Naive thymus-derived CD4-positive, alpha-beta T cell (primary cell): Measurements from ENCODE around the gene AMOTL1. TPM values are rescaled to one million over a fixed set of nuclear protein-coding genes. Genes with fewer than 3 reads are reported as not detected.

Source experiments
- ATAC-seq: fragments of 150-1000 bp; cut with Tn5 transposase; 2 replicates; pipeline ENCODE4 v1.10.0; 2021; ENCODE audit warnings: mild to moderate bottlenecking, moderate library complexity
- CTCF ChIA-PET: fragments of 350-600 bp; sonication (Branson Sonifier 250); formaldehyde crosslinking; loops from one replicate; lab custom pipeline; 2021; ENCODE audit warnings: antibody characterized with exemption; lab: Charles Lee
- POLR2A ChIA-PET: fragments of 350-600 bp; sonication (Branson Sonifier 250); formaldehyde crosslinking; loops from one replicate; lab custom pipeline; 2021; ENCODE audit warnings: antibody characterized with exemption, inconsistent platforms; lab: Charles Lee
- DNase-seq, 9 donors: peaks; one replicate each; pipeline versions ENCODE4 v3.0.0 to v3.0.0-alpha.2; 2020 to 2022; ENCODE audit warnings: mixed read lengths in 1 of 9
- H3K27ac ChIP-seq: one replicate; pipeline ENCODE4 v1.7.0; 2013; ENCODE audit warnings: mild to moderate bottlenecking, low read depth, low read length, moderate library complexity
- H3K27me3 ChIP-seq, 2 donors: one replicate each; pipeline ENCODE4 v1.7.0; 2013; ENCODE audit warnings: low read length in 2 of 2, mild to moderate bottlenecking in 2 of 2, moderate library complexity in 2 of 2; ENCODE audit not compliant: control insufficient read depth in 2 of 2, insufficient read depth in 2 of 2
- H3K36me3 ChIP-seq, 3 experiments: 1 replicate in 2 of 3; 2 replicates in 1 of 3; pipeline ENCODE4 v1.7.0; 2013; ENCODE audit warnings: low read length in 3 of 3, mild to moderate bottlenecking in 3 of 3, moderate library complexity in 1 of 3; ENCODE audit not compliant: insufficient read depth in 3 of 3, control insufficient read depth in 2 of 3
- H3K4me1 ChIP-seq, 2 donors: one replicate each; pipeline ENCODE4 v1.7.0; 2013; ENCODE audit warnings: low read length in 2 of 2, mild to moderate bottlenecking in 2 of 2, moderate library complexity in 1 of 2; ENCODE audit not compliant: control insufficient read depth in 2 of 2, insufficient read depth in 2 of 2
- H3K4me3 ChIP-seq: 2 replicates; pipeline ENCODE4 v1.7.0; 2013; ENCODE audit warnings: mild to moderate bottlenecking, low read length
- H3K9me3 ChIP-seq, 3 experiments: 1 replicate in 2 of 3; 2 replicates in 1 of 3; pipeline ENCODE4 v1.7.0; 2013; ENCODE audit warnings: low read length in 3 of 3; ENCODE audit not compliant: control insufficient read depth in 2 of 3
- H3K27ac Mint-ChIP-seq, 9 donors: one replicate each; pipeline ENCODE4 v1.8.0; 2020 to 2022; ENCODE audit warnings: mixed read lengths in 9 of 9, mild to moderate bottlenecking in 8 of 9, moderate library complexity in 5 of 9, inconsistent platforms in 2 of 9
- H3K27me3 Mint-ChIP-seq, 5 donors: one replicate each; pipeline ENCODE4 v1.8.0; 2021 to 2022; ENCODE audit warnings: mixed read lengths in 5 of 5, mild to moderate bottlenecking in 1 of 5
- H3K36me3 Mint-ChIP-seq, 5 donors: one replicate each; pipeline ENCODE4 v1.8.0; 2020 to 2022; ENCODE audit warnings: mixed read lengths in 5 of 5, mild to moderate bottlenecking in 3 of 5, inconsistent platforms in 1 of 5
- H3K4me1 Mint-ChIP-seq, 7 donors: one replicate each; pipeline ENCODE4 v1.8.0; 2020 to 2022; ENCODE audit warnings: mixed read lengths in 7 of 7, mild to moderate bottlenecking in 3 of 7, inconsistent platforms in 1 of 7
- H3K4me3 Mint-ChIP-seq, 10 donors: one replicate each; pipeline ENCODE4 v1.8.0; 2020 to 2022; ENCODE audit warnings: mild to moderate bottlenecking in 10 of 10, mixed read lengths in 10 of 10, moderate library complexity in 6 of 10, inconsistent platforms in 2 of 10
- H3K9me3 Mint-ChIP-seq, 11 donors: one replicate each; pipeline ENCODE4 v1.8.0; 2020 to 2022; ENCODE audit warnings: mixed read lengths in 11 of 11, mild to moderate bottlenecking in 4 of 11, inconsistent platforms in 1 of 11, moderate library complexity in 1 of 11
- intact Hi-C, 2 donors: fragments of 100-400 bp; cut with micrococcal nuclease; formaldehyde crosslinking; loops; one replicate each; pipeline ENCODE4 v1.15.1; 2023
- polyA plus RNA-seq, 2 donors: library from polyadenylated mRNA; unstranded; fragments of 300-500 nt; fragmentation: Illumina TruSeq; gene quantifications; one replicate each; pipeline ENCODE4 v1.2.3, GENCODE V29; 2021
- total RNA-seq, 6 experiments: library from RNA in 5 of 6; stranded (reverse) in 5 of 6; gene quantifications; 1 replicate in 5 of 6; 2 replicates in 1 of 6; pipeline ENCODE4 v1.2.3 and lab custom pipeline; 2021 to 2026

The AMOTL1 gene
- total and polyA plus RNA-seq, 7 experiments from 2014 or later = 0.05 to 6.3 (median 0.27) TPM; not detected in 2

GRCh38 chr11:94801866-94802460 lies 33.8 kb downstream of the AMOTL1 start:
- Histone ChIP-seq H3K27me3 (no peaks in the 10 kb centered on the region), H3K36me3 (no peaks in the 10 kb centered on the region), H3K4me3 (no peak overlapping the region), H3K4me1 (no peaks in the 10 kb centered on the region), H3K9me3 (no peaks in the 10 kb centered on the region), H3K27ac (no peak overlapping the region)
- intact Hi-C loops = no loop called here
- H3K4me1 Mint-ChIP-seq = no peaks in the 10 kb centered on the region
- H3K36me3 Mint-ChIP-seq = peaks cover 0 to 1% (median 0%) of the 10 kb centered on the region in 5 donors
- ChIA-PET POLR2A (no interaction called here), CTCF (no interaction called here)
- no peak overlapping the region for H3K27ac Mint-ChIP-seq
- DNase-seq (no peak), ATAC-seq (no peak)
- no peaks in the 10 kb centered on the region for H3K9me3 Mint-ChIP-seq
- H3K4me3 Mint-ChIP-seq = no peak overlapping the region
- peaks cover 0 to 6% (median 0%) of the 10 kb centered on the region in 5 donors for H3K27me3 Mint-ChIP-seq

- H3K27me3 ChIP-seq = no peaks in the 10 kb centered on the region
- ATAC-seq (no peak), DNase-seq (no peak)
- no peaks in the 10 kb centered on the region for H3K36me3 ChIP-seq
- POLR2A ChIA-PET = no interaction called here
- H3K27me3 Mint-ChIP-seq = peaks cover 0 to 6% (median 0%) of the 10 kb centered on the region in 5 donors
- H3K9me3 Mint-ChIP-seq = no peaks in the 10 kb centered on the region
- CTCF ChIA-PET = no interaction called here
- no peak overlapping the region for H3K27ac ChIP-seq
- H3K27ac Mint-ChIP-seq = no peak overlapping the region
- no peak overlapping the region for H3K4me3 Mint-ChIP-seq
- peaks cover 0 to 1% (median 0%) of the 10 kb centered on the region in 5 donors for H3K36me3 Mint-ChIP-seq
- no peaks in the 10 kb centered on the region for H3K9me3 ChIP-seq
- H3K4me1 ChIP-seq = no peaks in the 10 kb centered on the region
- H3K4me3 ChIP-seq = no peak overlapping the region
- intact Hi-C loops = no loop called here
- no peaks in the 10 kb centered on the region for H3K4me1 Mint-ChIP-seq
Measured at GRCh38 chr11:94802501-94802900, 34.3 kb downstream of the AMOTL1 start.

DNA sequence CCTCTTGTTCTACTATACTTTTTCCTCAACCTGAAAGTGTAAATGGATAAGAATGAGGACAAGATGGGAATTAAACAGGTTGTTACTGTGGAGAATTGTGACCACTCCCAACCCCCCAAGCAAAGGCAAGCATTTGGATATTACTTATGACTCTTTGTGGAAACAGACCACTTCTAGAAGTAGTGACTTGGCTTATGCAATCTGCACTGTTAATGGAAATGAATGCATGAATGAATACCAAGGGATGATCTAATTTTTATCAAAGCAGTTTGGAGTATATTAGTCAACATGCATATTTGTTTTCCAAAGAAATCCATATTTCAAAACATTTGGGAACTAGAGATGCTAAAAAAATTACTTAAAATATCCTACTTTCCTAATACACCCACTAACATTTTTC lies 35.3 kb downstream of the AMOTL1 start:
- H3K27ac Mint-ChIP-seq = no peak overlapping the region
- ChIA-PET POLR2A (no interaction called here), CTCF (no interaction called here)

DNA sequence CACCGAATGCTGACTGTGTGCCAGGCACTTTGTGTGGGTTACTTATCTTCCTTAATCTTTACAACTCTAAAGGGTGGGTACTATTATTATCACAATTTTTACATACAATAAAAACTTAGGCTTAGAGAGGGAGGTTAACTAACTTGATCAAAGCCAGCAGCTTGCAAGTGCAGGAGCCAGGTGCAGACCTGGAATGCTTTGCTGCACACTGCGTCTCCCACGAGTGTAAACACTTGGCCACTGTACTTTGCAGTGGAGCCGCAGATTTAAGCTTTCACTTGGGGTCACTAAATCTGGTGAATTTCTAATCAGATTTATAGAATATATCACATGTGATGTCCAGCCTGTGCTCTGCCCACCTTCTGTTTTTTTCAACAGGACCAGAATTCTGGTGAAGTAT lies 36.7 kb downstream of the AMOTL1 start:
- Histone ChIP-seq H3K36me3 (no peaks in the 10 kb centered on the region), H3K4me3 (no peak overlapping the region), H3K9me3 (no peaks in the 10 kb centered on the region), H3K27me3 (no peaks in the 10 kb centered on the region), H3K4me1 (no peaks in the 10 kb centered on the region), H3K27ac (no peak overlapping the region)
- H3K27ac Mint-ChIP-seq = peak overlapping the region in 1 of 9 donors; percentile 55
- DNase-seq (no peak), ATAC-seq (no peak)
- H3K4me1 Mint-ChIP-seq = no peaks in the 10 kb centered on the region
- H3K36me3 Mint-ChIP-seq = peaks cover 0 to 1% (median 0%) of the 10 kb centered on the region in 5 donors
- no peaks in the 10 kb centered on the region for H3K9me3 Mint-ChIP-seq
- no peak overlapping the region for H3K4me3 Mint-ChIP-seq
- ChIA-PET CTCF (no interaction called here), POLR2A (no interaction called here)
- peaks cover 0 to 8% (median 0%) of the 10 kb centered on the region in 5 donors for H3K27me3 Mint-ChIP-seq
- intact Hi-C loops = no loop called here

More for the DNA sequence above, 35.3 kb downstream of the AMOTL1 start:
- no peaks in the 10 kb centered on the region for H3K4me1 Mint-ChIP-seq
- DNase-seq (no peak), ATAC-seq (no peak)
- Histone ChIP-seq H3K4me3 (no peak overlapping the region), H3K9me3 (no peaks in the 10 kb centered on the region), H3K36me3 (no peaks in the 10 kb centered on the region), H3K27ac (no peak overlapping the region), H3K4me1 (no peaks in the 10 kb centered on the region), H3K27me3 (no peaks in the 10 kb centered on the region)
- intact Hi-C loops = no loop called here
- H3K36me3 Mint-ChIP-seq = peaks cover 0 to 1% (median 0%) of the 10 kb centered on the region in 5 donors
- H3K9me3 Mint-ChIP-seq = no peaks in the 10 kb centered on the region
- peaks cover 0 to 6% (median 0%) of the 10 kb centered on the region in 5 donors for H3K27me3 Mint-ChIP-seq
- H3K4me3 Mint-ChIP-seq = no peak overlapping the region

DNA sequence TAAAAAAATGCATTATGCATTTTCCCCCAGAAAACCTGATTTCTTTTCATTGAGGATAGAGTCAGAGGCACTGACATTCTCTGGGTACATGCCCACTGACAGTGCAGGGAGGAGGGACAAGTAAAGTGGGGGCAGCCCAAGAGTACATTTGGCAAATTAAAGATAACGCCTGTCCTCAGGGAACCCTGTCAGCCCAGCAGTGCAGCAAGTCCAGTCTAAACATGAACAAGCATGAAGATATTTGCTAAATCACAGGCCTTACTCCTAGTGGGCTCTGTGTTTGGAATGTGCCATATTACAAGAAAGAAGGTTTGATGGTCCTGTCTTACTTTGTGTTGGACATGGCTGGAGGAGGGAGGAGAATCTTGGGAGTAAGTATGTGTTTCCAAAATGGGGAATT lies 37.9 kb downstream of the AMOTL1 start:
- Histone ChIP-seq H3K27me3 (no peaks in the 10 kb centered on the region), H3K9me3 (no peaks in the 10 kb centered on the region), H3K4me3 (no peak overlapping the region), H3K4me1 (no peaks in the 10 kb centered on the region), H3K36me3 (no peaks in the 10 kb centered on the region), H3K27ac (no peak overlapping the region)
- ChIA-PET CTCF (no interaction called here), POLR2A (no interaction called here)
- Mint-ChIP-seq H3K27ac (no peak overlapping the region), H3K27me3 (peaks cover 0 to 10% (median 0%) of the 10 kb centered on the region in 5 donors), H3K9me3 (no peaks in the 10 kb centered on the region), H3K4me1 (no peaks in the 10 kb centered on the region), H3K4me3 (no peak overlapping the region), H3K36me3 (peaks cover 0 to 1% (median 0%) of the 10 kb centered on the region in 5 donors)
- DNase-seq (no peak), ATAC-seq (no peak)
- intact Hi-C loops = no loop called here

DNA sequence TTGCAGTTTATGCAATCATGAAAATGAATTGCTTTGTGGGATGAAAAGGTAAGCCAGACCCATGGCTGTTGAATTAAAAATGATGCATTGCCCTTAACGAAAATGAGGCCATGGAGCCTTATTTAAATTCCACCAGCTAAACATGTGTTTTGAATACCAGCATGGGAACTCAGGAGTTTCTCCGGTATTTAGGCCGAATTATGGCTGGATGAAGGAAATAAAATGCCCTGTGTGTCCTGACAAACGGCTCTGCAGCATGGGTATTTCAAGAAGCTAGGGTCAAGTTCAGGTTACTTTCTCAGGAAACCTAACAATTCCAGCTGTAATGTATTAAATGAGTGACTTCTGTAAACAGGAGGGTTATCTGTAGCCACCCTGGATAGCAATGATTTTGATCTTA lies 38.3 kb downstream of the AMOTL1 start:
- no peaks in the 10 kb centered on the region for H3K9me3 Mint-ChIP-seq
- POLR2A ChIA-PET = no interaction called here

DNA sequence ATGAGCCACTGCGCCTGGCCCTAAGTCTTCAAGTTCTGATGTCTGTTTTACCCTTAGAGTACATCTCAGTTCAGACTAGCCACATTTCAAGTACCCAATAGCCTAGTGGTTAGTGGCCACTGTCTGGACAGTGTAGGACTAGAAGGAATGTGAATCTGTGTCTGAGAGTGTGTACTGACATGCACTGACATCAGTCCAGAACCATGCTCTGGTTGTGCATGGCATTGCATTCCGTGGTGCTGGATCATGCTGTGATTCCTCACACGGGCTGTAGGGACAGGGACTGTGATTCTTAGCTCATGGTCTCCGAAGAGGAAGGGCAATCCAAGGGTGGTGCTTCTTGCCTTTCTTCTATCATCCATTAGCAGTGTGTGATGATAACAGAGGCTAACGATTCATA lies 41.1 kb downstream of the AMOTL1 start:
- CTCF ChIA-PET = no interaction called here

More for the DNA sequence above, 38.3 kb downstream of the AMOTL1 start:
- H3K36me3 ChIP-seq = no peaks in the 10 kb centered on the region
- CTCF ChIA-PET = interaction anchor here (0.6 kb wide), 1 partner anchor 504 kb away, joined by 3 read pairs; no protein-coding TSS in a partner anchor
- ATAC-seq (no peak), DNase-seq (no peak)
- no peak overlapping the region for H3K4me3 ChIP-seq
- H3K9me3 ChIP-seq = no peaks in the 10 kb centered on the region
- intact Hi-C loops = no loop called here
- H3K4me1 ChIP-seq = no peaks in the 10 kb centered on the region
- no peaks in the 10 kb centered on the region for H3K4me1 Mint-ChIP-seq
- peaks cover 0 to 6% (median 0%) of the 10 kb centered on the region in 5 donors for H3K27me3 Mint-ChIP-seq
- H3K27ac Mint-ChIP-seq = no peak overlapping the region
- peaks cover 0 to 1% (median 0%) of the 10 kb centered on the region in 5 donors for H3K36me3 Mint-ChIP-seq
- no peak overlapping the region for H3K27ac ChIP-seq
- H3K27me3 ChIP-seq = no peaks in the 10 kb centered on the region
- H3K4me3 Mint-ChIP-seq = no peak overlapping the region

More for the DNA sequence above, 41.1 kb downstream of the AMOTL1 start:
- DNase-seq (no peak), ATAC-seq (no peak)
- H3K4me3 ChIP-seq = no peak overlapping the region
- no peak overlapping the region for H3K27ac ChIP-seq
- intact Hi-C loops = no loop called here
- no peak overlapping the region for H3K27ac Mint-ChIP-seq
- H3K4me3 Mint-ChIP-seq = no peak overlapping the region
- POLR2A ChIA-PET = no interaction called here
- no peaks in the 10 kb centered on the region for H3K4me1 ChIP-seq
- H3K9me3 ChIP-seq = no peaks in the 10 kb centered on the region
- peaks cover 0 to 7% (median 3%) of the 10 kb centered on the region in 5 donors for H3K27me3 Mint-ChIP-seq
- H3K4me1 Mint-ChIP-seq = no peaks in the 10 kb centered on the region
- peaks cover 0 to 6% (median 0%) of the 10 kb centered on the region in 11 donors for H3K9me3 Mint-ChIP-seq
- H3K36me3 ChIP-seq = no peaks in the 10 kb centered on the region
- peaks cover 0 to 5% (median 0%) of the 10 kb centered on the region in 5 donors for H3K36me3 Mint-ChIP-seq
- H3K27me3 ChIP-seq = no peaks in the 10 kb centered on the region
